ENCODE data around the gene KIFAP3. TPM values are rescaled to one million over a fixed set of nuclear protein-coding genes. Genes with fewer than 3 reads are reported as not detected.
A peak's percentile ranks its signal among the peaks of the same experiment; 100 is the strongest.

KIFAP3 gene
- total and polyA plus RNA-seq, 4 donors = 7.6 to 38.7 (median 25.4) TPM

GRCh38 chr1:169957884-169958283 is 116.6 kb downstream of the KIFAP3 start:
- Histone ChIP-seq H3K36me3 (ENCODE audit: control insufficient read depth in 1 of 2, insufficient read depth in 2 of 2, low read length in 1 of 2) (peaks cover 0 to 4% of the 10 kb centered on the region in 2 donors), H3K9me3 (ENCODE audit: control insufficient read depth, low read length) (no peaks in the 10 kb centered on the region), H3K27ac (ENCODE audit: low read depth in 1 of 2, low read length in 2 of 2) (no peak overlapping the region), H3K4me1 (ENCODE audit: control insufficient read depth in 1 of 2, insufficient read depth in 2 of 2, low read length in 2 of 2) (no peaks in the 10 kb centered on the region), H3K27me3 (ENCODE audit: control insufficient read depth in 1 of 2, insufficient read depth in 2 of 2, low read length in 1 of 2) (no peaks in the 10 kb centered on the region), H3K4me3 (ENCODE audit: low read length in 2 of 2) (no peak overlapping the region)
- DNase-seq (no peak), ATAC-seq (ENCODE audit: low FRiP score) (no peak)
- intact Hi-C loops (cut with DNase I) = no loop called here
- WGBS, 2 donors = 87 to 89% methylated on average over 3 of the region's 3 CpGs

GRCh38 chr1:169951108-169951507 is 123.4 kb downstream of the KIFAP3 start:
- no peak for DNase-seq
- intact Hi-C loops (cut with DNase I) = no loop called here
- ATAC-seq (ENCODE audit: low FRiP score) = no peak
- no peaks in the 10 kb centered on the region for H3K36me3 ChIP-seq (ENCODE audit: control insufficient read depth in 1 of 2, insufficient read depth in 2 of 2, low read length in 1 of 2)
- no peak overlapping the region for H3K4me3 ChIP-seq (ENCODE audit: low read length in 2 of 2)
- WGBS, 2 donors = 92 to 93% methylated on average over 1 of the region's 1 CpG
- no peaks in the 10 kb centered on the region for H3K27me3 ChIP-seq (ENCODE audit: control insufficient read depth in 1 of 2, insufficient read depth in 2 of 2, low read length in 1 of 2)
- no peak overlapping the region for H3K27ac ChIP-seq (ENCODE audit: low read depth in 1 of 2, low read length in 2 of 2)
- H3K4me1 ChIP-seq (ENCODE audit: control insufficient read depth in 1 of 2, insufficient read depth in 2 of 2, low read length in 2 of 2) = no peaks in the 10 kb centered on the region
- no peaks in the 10 kb centered on the region for H3K9me3 ChIP-seq (ENCODE audit: control insufficient read depth, low read length)

- no peak for DNase-seq
- intact Hi-C loops (cut with DNase I) = no loop called here
- no peaks in the 10 kb centered on the region for H3K36me3 ChIP-seq (ENCODE audit: control insufficient read depth in 1 of 2, insufficient read depth in 2 of 2, low read length in 1 of 2)
- H3K4me3 ChIP-seq (ENCODE audit: low read length in 2 of 2) = no peak overlapping the region
- no peak for ATAC-seq (ENCODE audit: low FRiP score)
- H3K9me3 ChIP-seq (ENCODE audit: control insufficient read depth, low read length) = no peaks in the 10 kb centered on the region
- no peaks in the 10 kb centered on the region for H3K4me1 ChIP-seq (ENCODE audit: control insufficient read depth in 1 of 2, insufficient read depth in 2 of 2, low read length in 2 of 2)
- no peaks in the 10 kb centered on the region for H3K27me3 ChIP-seq (ENCODE audit: control insufficient read depth in 1 of 2, insufficient read depth in 2 of 2, low read length in 1 of 2)
- H3K27ac ChIP-seq (ENCODE audit: low read depth in 1 of 2, low read length in 2 of 2) = no peak overlapping the region
Measured at GRCh38 chr1:169949139-169949538, 125.4 kb downstream of the KIFAP3 start.

GRCh38 chr1:169946206-169946605 is 128.3 kb downstream of the KIFAP3 start:
- Histone ChIP-seq H3K36me3 (ENCODE audit: control insufficient read depth in 1 of 2, insufficient read depth in 2 of 2, low read length in 1 of 2) (no peaks in the 10 kb centered on the region), H3K9me3 (ENCODE audit: control insufficient read depth, low read length) (no peaks in the 10 kb centered on the region), H3K4me3 (ENCODE audit: low read length in 2 of 2) (no peak overlapping the region), H3K27ac (ENCODE audit: low read depth in 1 of 2, low read length in 2 of 2) (no peak overlapping the region), H3K27me3 (ENCODE audit: control insufficient read depth in 1 of 2, insufficient read depth in 2 of 2, low read length in 1 of 2) (no peaks in the 10 kb centered on the region), H3K4me1 (ENCODE audit: control insufficient read depth in 1 of 2, insufficient read depth in 2 of 2, low read length in 2 of 2) (no peaks in the 10 kb centered on the region)
- intact Hi-C loops (cut with DNase I) = no loop called here
- ATAC-seq (ENCODE audit: low FRiP score) (no peak), DNase-seq (no peak)

- DNase-seq = peak in 1 of 2 donors; percentile 55
- intact Hi-C loops (cut with DNase I) = no loop called here
- WGBS, 2 donors = 92% methylated on average over 4 of the region's 4 CpGs
- Histone ChIP-seq H3K4me1 (ENCODE audit: control insufficient read depth in 1 of 2, insufficient read depth in 2 of 2, low read length in 2 of 2) (no peaks in the 10 kb centered on the region), H3K4me3 (ENCODE audit: low read length in 2 of 2) (no peak overlapping the region), H3K27ac (ENCODE audit: low read depth in 1 of 2, low read length in 2 of 2) (no peak overlapping the region), H3K27me3 (ENCODE audit: control insufficient read depth in 1 of 2, insufficient read depth in 2 of 2, low read length in 1 of 2) (no peaks in the 10 kb centered on the region), H3K9me3 (ENCODE audit: control insufficient read depth, low read length) (no peaks in the 10 kb centered on the region), H3K36me3 (ENCODE audit: control insufficient read depth in 1 of 2, insufficient read depth in 2 of 2, low read length in 1 of 2) (no peaks in the 10 kb centered on the region)
- no peak for ATAC-seq (ENCODE audit: low FRiP score)
Measured at GRCh38 chr1:169945181-169945580, 129.3 kb downstream of the KIFAP3 start.

- Histone ChIP-seq H3K36me3 (ENCODE audit: control insufficient read depth in 1 of 2, insufficient read depth in 2 of 2, low read length in 1 of 2) (no peaks in the 10 kb centered on the region), H3K27ac (ENCODE audit: low read depth in 1 of 2, low read length in 2 of 2) (no peak overlapping the region), H3K9me3 (ENCODE audit: control insufficient read depth, low read length) (no peaks in the 10 kb centered on the region), H3K4me1 (ENCODE audit: control insufficient read depth in 1 of 2, insufficient read depth in 2 of 2, low read length in 2 of 2) (no peaks in the 10 kb centered on the region), H3K27me3 (ENCODE audit: control insufficient read depth in 1 of 2, insufficient read depth in 2 of 2, low read length in 1 of 2) (no peaks in the 10 kb centered on the region), H3K4me3 (ENCODE audit: low read length in 2 of 2) (no peak overlapping the region)
- 84 to 94% methylated on average over 3 of the region's 3 CpGs for WGBS, 2 donors
- DNase-seq (no peak), ATAC-seq (ENCODE audit: low FRiP score) (no peak)
- intact Hi-C loops (cut with DNase I) = no loop called here
Measured at GRCh38 chr1:169944621-169945020, 129.9 kb downstream of the KIFAP3 start.

GRCh38 chr1:169943963-169944526 is 130.4 kb downstream of the KIFAP3 start:
- Histone ChIP-seq H3K36me3 (ENCODE audit: control insufficient read depth in 1 of 2, insufficient read depth in 2 of 2, low read length in 1 of 2) (no peaks in the 10 kb centered on the region), H3K27ac (ENCODE audit: low read depth in 1 of 2, low read length in 2 of 2) (no peak overlapping the region), H3K4me1 (ENCODE audit: control insufficient read depth in 1 of 2, insufficient read depth in 2 of 2, low read length in 2 of 2) (no peaks in the 10 kb centered on the region), H3K4me3 (ENCODE audit: low read length in 2 of 2) (no peak overlapping the region), H3K9me3 (ENCODE audit: control insufficient read depth, low read length) (no peaks in the 10 kb centered on the region), H3K27me3 (ENCODE audit: control insufficient read depth in 1 of 2, insufficient read depth in 2 of 2, low read length in 1 of 2) (no peaks in the 10 kb centered on the region)
- 90 to 93% methylated on average over 16 to 17 of the region's 17 CpGs for WGBS, 2 donors
- ATAC-seq (ENCODE audit: low FRiP score) (no peak), DNase-seq (no peak)
- intact Hi-C loops (cut with DNase I) = no loop called here

GRCh38 chr1:169941982-169942830 is 132.3 kb downstream of the KIFAP3 start:
- no peak for DNase-seq
- Histone ChIP-seq H3K4me3 (ENCODE audit: low read length in 2 of 2) (no peak overlapping the region), H3K4me1 (ENCODE audit: control insufficient read depth in 1 of 2, insufficient read depth in 2 of 2, low read length in 2 of 2) (no peaks in the 10 kb centered on the region), H3K36me3 (ENCODE audit: control insufficient read depth in 1 of 2, insufficient read depth in 2 of 2, low read length in 1 of 2) (no peaks in the 10 kb centered on the region), H3K9me3 (ENCODE audit: control insufficient read depth, low read length) (no peaks in the 10 kb centered on the region), H3K27me3 (ENCODE audit: control insufficient read depth in 1 of 2, insufficient read depth in 2 of 2, low read length in 1 of 2) (no peaks in the 10 kb centered on the region), H3K27ac (ENCODE audit: low read depth in 1 of 2, low read length in 2 of 2) (no peak overlapping the region)
- 7 to 13% methylated on average over 2 of the region's 2 CpGs for WGBS, 2 donors
- ATAC-seq (ENCODE audit: low FRiP score) = no peak
- intact Hi-C loops (cut with DNase I) = no loop called here
